Renal cortical epithelial cell (primary cell): Measurements from ENCODE around the gene CDH16. TPM values are rescaled to one million over a fixed set of nuclear protein-coding genes. Genes with fewer than 3 reads are reported as not detected.
"Not testable (repeated sequence)": the region's sequence is repeated elsewhere in the genome, so short reads cannot be mapped to it uniquely, and the experiment has no call there.

ENCODE experiments used
- DNase-seq: peaks from one replicate; pipeline ENCODE4 v3.0.0-alpha.2; 2011; ENCODE audit warnings: low read depth
- total RNA-seq: library from RNA; depleted of rRNA; stranded (reverse); fragments of >200 nt; gene quantifications from 2 replicates; pipeline ENCODE4 v1.2.3, GENCODE V29; 2014

Gene CDH16
- total RNA-seq, 1 donor from 2014 or later, result 414 TPM

DNA sequence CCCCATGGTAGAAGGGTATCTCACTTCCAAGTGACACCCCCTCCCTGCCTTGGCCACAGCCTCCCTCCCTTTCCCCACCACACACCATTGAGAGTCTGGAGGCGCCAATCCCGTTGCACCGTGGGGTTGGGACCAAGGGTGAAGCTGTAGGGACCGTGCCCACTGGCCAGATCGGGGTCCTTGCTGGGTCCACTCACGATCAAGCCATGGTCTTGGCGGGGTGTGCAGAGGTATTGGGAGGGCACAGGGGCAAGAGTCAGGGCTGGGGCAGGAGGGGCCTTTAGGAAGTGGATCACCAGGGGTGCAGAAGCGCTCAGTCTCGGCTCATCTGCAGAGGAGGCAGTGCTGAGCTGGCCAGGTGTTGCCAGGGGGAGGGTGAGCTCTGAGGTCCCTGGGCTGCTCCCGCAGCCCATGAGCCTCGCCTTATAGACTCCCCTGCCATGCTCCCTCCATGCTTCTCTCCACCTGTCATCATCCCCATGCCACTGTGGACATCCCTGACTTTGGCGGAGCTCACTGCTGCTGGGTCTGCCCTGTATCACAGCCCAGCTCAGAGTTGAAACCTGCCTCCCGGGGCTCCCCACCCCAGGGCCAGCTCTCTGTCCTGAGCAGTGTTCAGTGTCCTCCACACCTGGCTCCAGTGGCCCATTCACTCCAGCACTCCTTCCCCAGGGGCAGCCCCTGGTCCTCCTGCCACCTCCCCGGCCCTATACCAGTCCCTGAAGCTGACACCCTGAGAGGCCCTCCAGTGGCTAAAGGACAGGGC lies 8.3 kb downstream of the CDH16 start:
- no peak for DNase-seq

DNA sequence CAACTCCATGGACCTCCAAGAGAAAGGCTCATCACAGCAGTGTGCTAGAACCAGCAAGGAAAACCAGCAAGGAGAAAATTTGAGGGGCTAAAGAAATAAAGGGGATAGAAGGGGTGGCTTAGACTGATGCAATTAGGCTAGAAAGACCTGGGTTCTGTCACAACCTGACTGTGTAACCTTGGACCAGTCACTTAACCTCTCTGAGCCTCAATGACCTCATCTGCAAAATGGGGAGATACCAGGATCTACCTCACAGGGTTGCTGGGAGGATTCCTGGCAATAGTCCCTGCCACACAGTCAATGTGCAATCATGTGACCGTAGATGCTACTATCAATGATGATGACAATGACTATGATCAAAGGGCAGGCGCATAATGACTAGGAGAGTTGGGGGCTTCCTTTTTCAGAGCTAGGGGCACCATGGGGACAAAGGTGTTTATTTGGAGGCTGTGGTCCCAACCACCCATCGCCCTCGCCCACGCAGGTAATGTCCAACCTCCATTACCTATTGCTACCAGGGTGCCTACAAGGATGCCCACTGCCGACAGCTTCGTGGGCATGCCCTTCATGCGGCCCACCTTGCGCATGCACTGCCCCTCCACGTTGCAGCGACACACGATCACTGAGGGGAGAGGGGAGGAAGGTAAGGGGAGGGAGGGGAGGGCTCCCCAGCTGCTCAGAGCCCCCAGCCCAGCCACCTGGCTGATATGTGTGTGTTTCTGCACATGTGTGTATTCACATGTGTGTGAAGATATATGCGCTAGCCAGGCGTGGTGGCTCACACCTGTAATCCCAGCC lies 9.7 kb downstream of the CDH16 start:
- no peak for DNase-seq

GRCh38 chr16:66908116-66908515 lies 10.6 kb downstream of the CDH16 start:
- DNase-seq, result no peak

GRCh38 chr16:66906916-66907836 lies 11.5 kb downstream of the CDH16 start:
- no peak for DNase-seq

GRCh38 chr16:66905633-66906539 lies 12.8 kb downstream of the CDH16 start:
- peak; percentile 71 for DNase-seq

DNA sequence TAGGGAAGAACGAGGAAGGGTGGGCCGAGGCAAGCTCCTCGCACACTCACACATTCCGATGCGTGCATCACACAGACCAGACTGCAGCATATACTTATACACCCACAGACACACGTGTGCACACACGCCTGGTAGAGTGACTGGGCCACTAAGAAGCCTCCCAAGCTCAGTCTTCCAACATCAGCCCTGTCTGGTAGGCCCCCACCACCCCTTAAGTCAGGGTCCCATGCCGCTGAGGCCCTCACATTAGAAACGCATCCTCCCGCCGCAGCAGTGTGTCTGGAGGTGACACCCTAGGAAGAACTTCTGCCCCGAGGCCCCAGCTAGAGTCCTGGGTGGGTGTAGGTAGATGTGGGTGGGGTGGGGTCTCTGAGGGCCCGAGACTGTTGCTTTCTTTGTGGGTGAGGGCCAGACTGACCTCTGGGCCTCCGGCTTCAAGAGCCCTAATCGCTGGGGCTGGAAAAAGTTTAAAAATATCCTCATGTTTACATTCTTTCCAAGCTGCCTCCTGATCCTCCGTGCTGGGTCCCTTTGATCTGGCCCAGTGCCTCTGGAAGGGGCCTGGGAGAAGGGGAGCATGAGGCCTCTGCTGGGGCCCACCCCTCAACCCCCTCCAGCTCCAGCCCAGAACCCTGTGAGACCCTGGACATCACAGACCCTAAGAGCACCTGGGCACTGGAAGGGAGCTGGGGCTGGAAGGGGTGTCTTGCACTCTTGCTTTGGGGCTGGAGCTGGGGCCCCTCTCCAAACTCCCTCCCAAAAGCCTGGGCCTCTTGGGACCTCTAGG lies 13.6 kb downstream of the CDH16 start:
- DNase-seq, result no peak

DNA sequence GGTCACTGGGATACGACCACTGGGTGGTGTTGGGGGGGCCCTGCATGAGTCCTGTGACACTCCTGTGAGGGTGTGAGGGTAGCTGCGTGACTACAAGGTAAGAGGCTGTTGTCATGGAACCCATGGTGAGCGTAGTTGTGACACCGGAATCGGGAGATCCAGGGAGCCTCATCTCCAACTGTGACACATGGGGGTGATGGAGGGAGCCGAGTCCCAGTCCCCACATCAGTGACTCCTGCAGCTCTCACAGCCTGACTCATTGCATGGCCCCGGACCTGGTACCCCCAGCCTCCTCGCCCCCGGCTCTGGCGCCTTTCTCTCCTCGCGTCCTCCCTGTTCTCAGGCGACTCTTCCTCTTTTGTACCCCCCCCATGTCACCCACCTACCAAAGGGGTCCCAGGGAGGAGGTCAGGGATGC lies 14.2 kb downstream of the CDH16 start:
- DNase-seq, result no peak

GRCh38 chr16:66903544-66904427 lies 14.9 kb downstream of the CDH16 start:
- DNase-seq, result no peak

DNA sequence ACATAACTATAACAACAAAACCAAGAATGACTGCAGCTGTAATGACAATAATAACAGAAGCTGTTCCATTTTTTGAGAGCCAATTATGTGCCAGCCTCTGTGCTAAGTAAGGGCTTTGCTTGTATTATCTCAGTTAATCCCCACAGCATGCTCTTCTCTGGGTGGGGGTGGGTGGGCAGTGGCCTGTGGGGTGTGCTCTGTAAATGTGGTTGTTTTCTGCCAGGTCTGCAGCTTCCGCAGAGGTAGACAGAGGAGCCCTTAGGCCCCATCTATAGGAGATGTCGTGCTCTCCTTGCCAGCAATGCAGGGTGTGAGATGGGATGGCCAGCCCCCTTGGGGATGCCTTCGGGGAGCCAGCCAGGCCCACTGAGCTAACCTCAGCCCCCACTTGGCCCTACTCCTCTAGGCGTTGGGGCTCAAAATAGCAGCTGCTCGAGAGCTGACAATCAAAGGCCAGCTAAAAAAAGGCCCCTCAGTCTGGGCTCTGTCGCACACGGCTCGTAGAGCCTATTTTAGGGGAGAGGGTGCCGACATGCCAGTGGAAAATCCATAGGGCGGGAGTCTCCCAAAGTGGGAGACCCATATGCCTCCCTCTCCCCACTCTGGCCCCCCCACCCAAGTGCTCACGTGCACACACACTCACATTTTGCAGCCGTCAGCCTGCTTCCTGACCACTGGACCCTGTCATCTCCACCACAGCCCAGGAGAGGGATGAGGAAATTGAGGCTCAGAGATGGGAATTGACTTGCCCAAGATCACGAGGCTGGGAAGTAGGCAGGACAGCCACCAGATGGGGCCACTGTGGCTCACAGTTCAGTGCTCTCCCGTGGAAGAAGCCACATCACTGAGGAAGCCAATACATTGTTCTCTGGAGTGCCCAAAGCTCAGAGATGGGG lies 15.8 kb downstream of the CDH16 start:
- DNase-seq, result no peak

- DNase-seq, result no peak
These were observed 17.1 kb downstream of the CDH16 start for GRCh38 chr16:66901626-66902025.

DNA sequence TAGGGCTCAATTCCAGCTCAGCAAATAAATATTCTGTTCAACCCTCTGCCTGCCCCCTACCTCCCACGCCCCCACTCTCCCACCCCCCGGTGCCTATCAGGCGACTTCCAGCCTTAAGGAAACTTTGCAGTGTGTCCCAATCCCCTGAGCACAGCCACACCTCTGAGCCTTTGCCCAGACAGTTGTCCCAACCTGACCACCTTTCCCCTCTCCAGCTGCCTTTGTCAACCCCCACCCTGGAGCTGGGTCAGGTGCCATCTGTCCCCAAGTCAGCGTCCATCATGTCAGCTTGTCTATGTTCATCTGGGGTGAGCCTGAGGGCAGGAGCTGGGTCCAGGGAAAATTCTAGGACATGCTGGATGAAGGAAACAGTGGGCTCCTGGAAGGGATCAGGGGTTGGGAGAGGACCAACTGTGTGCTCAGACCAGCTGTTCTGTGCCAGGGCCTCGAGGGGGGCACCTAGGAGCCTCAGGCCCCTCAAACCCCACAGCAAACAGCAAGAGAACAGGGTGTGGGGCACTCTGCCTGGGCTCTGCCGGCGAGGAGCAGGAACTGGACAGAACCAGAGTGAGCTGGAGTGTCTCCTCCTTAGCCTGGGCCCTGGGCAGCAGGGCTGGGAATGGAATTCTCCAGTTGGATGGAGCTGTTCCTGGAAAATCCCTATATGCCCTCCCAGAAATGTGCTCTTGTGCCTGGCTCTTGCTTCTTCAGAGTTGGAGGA lies 17.8 kb downstream of the CDH16 start:
- DNase-seq, result peak; percentile 71

DNA sequence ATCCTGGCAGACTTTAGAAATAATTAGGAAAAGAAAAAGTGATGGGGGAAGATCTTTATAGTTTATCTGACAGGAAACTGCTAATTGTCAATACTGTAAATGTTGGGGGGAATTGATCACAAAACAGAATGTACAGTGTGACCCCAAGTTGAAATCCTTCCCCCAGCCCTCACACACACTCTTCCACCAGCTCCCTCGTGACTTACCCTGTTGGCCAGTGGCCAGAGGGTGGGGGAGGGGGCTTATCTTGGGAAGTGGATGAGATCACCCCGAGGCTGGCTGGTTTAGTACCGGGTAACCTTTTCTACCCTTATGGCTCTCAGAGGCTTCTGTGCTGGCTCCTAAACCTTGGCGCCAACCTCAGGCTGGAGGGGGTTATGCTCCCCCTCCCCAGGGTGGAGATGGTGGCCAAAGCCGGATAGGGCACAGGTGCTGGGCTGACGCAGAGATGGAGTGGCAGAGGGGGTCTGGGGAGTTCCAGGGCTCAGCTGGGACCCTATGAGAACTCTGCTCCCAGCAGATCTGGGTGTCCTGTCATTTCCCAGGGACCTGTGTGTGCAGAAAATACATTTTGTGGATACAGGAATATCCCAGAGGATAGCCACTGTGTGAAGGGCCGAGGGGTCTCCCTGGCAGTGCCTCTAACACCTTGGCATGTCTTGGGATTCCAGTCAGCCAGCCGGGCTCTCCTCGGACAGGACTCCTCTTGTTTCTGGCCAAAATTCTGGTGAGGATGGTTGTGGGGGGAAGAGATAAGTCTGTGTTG lies 18.6 kb downstream of the CDH16 start:
- peak; percentile 77 for DNase-seq

- DNase-seq, result peak; percentile 77
These were observed 19.3 kb downstream of the CDH16 start for GRCh38 chr16:66899310-66899944.

- no peak for DNase-seq
These were observed 19.8 kb downstream of the CDH16 start for GRCh38 chr16:66898933-66899309.

GRCh38 chr16:66898207-66898606 lies 20.5 kb downstream of the CDH16 start:
- peak; percentile 83 for DNase-seq

- not testable (repeated sequence) for DNase-seq
These were observed 22.0 kb downstream of the CDH16 start for GRCh38 chr16:66896682-66897081.
